SKM-1 treated with dmso at 0.1 percent for 144 hours (cell line): ENCODE results near the gene NRK.
"Not testable (repeated sequence)": the region's sequence is repeated elsewhere in the genome, so short reads cannot be mapped to it uniquely, and the experiment has no call there.

ENCODE experiments used
- DNase-seq: peaks from one replicate; lab custom pipeline; 2025; ENCODE audit not compliant: unreplicated experiment; lab: John Stamatoyannopoulos, UW

The NRK gene, protein sequence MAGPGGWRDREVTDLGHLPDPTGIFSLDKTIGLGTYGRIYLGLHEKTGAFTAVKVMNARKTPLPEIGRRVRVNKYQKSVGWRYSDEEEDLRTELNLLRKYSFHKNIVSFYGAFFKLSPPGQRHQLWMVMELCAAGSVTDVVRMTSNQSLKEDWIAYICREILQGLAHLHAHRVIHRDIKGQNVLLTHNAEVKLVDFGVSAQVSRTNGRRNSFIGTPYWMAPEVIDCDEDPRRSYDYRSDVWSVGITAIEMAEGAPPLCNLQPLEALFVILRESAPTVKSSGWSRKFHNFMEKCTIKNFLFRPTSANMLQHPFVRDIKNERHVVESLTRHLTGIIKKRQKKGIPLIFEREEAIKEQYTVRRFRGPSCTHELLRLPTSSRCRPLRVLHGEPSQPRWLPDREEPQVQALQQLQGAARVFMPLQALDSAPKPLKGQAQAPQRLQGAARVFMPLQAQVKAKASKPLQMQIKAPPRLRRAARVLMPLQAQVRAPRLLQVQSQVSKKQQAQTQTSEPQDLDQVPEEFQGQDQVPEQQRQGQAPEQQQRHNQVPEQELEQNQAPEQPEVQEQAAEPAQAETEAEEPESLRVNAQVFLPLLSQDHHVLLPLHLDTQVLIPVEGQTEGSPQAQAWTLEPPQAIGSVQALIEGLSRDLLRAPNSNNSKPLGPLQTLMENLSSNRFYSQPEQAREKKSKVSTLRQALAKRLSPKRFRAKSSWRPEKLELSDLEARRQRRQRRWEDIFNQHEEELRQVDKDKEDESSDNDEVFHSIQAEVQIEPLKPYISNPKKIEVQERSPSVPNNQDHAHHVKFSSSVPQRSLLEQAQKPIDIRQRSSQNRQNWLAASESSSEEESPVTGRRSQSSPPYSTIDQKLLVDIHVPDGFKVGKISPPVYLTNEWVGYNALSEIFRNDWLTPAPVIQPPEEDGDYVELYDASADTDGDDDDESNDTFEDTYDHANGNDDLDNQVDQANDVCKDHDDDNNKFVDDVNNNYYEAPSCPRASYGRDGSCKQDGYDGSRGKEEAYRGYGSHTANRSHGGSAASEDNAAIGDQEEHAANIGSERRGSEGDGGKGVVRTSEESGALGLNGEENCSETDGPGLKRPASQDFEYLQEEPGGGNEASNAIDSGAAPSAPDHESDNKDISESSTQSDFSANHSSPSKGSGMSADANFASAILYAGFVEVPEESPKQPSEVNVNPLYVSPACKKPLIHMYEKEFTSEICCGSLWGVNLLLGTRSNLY (N-terminal part only)

DNA sequence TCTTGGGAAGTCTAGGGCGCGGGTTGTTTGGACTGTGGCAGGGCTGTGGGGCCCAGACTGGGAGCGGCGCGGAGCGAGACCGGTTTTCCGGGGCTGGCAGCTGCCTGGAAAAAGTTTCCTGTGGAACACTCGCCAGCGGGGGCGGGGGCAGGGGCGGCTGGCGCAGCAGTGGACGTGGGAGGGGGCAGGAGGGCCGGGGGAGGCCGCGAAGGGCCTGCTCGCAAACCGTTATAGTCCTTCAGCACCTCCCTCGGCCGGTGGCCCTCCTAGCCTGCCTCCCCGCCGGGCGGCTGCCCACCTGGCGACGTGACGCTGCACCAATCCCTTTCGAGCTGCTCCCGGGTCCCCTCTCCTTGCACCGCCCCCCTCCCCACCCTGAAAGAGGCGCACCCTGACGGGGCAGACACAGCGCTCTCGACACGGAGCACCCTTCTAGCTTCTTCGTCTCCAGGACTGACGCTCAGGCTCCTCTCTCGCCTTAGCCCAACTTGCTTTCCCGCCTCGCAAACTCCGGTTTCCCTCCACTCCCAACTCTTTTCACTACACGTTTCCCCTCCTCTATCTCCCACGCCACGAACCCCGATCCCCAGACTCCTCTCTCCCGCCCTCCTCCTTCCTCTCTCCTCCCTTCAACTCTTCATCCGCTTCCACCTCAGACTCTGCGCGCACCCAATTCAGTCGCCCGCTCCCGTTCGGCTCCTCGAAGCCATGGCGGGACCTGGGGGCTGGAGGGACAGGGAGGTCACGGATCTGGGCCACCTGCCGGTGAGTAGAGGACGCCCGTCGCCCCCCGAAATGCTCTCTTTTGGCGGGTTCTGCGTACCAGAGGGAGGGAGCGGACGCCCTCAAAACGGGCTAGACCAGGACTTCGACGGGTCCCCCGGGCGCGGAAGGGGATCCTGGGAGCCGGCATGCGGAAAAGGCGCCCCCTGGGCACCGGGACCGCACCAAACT is at the start of gene NRK:
TSS of gene NRK (plus strand) at position 402 of the 954 bp plus-strand sequence. CDS start at position 709, 307 bp downstream.
- DNase-seq = no peak

DNA sequence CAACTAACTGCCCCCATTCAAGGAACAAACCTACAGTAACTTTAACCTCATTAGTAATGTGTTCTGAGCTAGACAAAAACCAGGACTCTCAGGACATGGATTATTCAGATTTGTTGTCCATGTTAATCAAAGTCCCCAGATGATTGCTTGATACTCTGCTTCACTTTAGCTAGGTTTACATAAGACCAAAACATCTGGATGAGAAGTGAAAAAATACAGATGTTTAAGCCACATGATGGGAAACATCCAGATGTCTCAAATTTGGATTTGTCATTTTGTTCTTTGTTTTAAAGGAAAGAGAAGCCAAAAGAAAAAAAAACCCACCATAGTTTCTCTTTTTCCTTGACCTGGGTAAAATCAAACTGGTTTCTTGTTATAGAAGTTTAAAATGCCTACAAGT is 48.5 kb upstream of the NRK start:
- no peak for DNase-seq

DNA sequence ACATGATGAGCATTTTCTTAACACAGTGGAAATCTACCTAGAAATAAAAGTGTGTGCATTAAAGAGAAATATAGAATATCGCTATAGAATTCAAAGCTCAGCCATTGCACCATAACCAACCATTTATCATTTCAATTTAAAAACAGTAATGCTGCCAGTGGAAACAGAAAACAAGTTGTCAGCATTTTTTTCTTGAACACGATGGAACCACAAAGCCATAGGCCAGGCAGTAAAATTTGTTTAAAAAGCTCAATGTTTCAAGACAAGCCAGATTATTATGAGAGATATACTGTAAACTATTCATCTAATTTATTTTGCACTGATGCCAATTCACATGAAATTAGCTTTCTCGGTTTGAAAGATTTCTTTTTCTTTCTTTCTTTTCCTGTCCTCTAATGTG is 46.7 kb upstream of the NRK start:
- DNase-seq = no peak

DNA sequence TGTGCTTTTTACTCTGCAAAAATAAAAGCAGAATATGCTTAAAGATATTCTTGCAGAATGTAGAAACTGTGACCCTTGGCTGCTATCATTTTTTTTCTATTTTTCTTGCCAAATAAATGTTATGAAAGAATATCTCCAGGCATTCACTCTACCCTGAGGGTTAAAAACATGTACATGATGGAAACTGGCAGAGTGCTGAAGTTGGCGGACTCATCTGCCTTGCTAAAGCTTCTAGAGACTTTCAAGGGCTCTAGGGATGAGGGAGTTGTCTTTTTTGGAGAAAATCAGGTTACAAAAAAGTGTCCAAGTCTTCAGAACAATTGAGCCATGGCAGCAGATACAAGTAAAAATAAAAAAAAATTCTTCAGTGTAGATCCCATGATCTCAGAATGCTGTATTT is 40.5 kb upstream of the NRK start:
- DNase-seq = no peak

DNA sequence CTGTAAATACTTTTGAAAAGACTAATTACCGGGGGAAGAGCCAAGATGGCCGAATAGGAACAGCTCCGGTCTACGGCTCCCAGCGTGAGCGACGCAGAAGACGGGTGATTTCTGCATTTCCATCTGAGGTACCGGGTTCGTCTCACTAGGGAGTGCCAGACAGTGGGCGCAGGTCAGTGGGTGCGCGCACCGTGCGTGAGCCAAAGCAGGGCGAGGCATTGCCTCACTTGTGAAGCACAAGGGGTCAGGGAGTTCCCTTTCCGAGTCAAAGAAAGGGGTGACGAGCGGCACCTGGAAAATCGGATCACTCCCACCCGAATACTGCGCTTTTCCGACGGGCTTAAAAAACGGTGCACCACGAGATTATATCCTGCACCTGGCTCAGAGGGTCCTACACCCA is 25.5 kb upstream of the NRK start:
- not testable (repeated sequence) for DNase-seq

DNA sequence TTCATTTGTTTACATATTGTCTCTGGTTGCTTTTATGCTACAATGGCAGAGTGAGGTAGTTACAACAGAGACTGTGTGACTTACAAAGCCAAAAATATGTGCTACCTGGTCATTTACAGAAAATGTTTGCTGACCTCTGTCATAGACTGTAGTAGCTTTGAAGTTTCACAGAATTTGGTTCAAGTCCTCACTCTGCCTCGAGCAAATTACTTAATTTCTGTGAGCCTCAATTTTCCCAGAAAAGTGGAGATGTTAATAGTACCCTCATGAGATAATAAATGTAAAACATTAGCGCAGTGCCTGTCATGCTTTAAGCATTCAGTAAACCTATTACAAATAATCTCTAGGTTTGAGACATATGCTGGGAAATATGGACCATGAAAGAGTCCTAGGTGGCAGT is 18.4 kb upstream of the NRK start:
- DNase-seq = no peak

DNA sequence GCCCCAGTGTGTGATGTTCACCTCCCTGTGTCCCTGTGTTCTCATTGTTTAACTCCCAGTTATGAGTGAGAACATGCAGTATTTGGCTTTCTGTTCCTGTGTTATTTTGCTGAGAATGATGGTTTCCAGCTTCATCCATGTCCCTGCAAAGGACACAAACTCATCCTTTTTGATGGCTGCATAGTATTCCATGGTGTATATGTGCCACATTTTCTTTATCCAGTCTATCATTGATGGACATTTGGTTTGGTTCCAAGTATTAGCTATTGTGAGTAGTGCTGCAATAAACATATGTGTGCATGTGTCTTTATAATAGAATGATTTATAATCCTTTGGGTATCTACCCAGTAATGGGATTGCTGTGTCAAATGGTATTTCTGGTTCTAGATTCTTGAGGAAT is 16.7 kb upstream of the NRK start:
- not testable (repeated sequence) for DNase-seq

DNA sequence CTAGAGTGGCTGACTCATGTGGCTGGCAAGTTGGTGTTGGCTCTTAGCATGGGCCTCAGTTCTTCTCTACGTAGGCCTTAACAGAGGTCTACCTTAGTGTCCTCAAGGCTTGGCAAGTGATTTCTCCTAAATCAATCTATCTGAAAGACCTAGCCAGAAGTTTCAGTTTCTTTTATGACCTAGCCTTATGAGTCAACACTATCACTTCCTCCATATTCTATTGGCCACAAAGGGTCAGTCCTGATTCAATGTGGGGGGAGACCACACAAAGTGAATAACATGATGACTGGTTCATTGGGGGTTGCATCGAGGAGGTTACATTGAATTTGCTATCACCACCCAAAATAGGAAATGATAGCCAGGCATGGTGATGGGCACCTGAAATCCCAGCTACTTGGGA is 5.8 kb upstream of the NRK start:
- DNase-seq = no peak

DNA sequence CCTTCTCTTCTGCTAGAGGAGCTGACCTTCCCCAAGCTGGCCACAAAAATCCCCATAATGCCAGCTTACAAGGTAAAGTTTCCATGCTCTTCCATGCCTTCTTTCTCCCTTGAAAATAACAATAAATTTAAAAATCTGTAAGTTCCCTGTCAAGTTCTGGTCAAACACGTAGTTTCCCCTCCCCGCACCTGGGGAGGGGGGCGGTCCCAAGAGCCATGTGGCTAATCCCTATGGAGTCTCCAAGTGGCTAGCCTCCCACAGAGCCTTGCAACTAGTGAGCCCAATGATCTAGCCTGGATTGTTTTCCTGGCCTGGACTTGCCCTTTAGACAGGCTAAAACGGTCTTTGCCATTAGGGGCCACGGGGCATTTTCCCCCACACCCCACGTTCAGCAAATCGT is 2.1 kb upstream of the NRK start:
- no peak for DNase-seq

DNA sequence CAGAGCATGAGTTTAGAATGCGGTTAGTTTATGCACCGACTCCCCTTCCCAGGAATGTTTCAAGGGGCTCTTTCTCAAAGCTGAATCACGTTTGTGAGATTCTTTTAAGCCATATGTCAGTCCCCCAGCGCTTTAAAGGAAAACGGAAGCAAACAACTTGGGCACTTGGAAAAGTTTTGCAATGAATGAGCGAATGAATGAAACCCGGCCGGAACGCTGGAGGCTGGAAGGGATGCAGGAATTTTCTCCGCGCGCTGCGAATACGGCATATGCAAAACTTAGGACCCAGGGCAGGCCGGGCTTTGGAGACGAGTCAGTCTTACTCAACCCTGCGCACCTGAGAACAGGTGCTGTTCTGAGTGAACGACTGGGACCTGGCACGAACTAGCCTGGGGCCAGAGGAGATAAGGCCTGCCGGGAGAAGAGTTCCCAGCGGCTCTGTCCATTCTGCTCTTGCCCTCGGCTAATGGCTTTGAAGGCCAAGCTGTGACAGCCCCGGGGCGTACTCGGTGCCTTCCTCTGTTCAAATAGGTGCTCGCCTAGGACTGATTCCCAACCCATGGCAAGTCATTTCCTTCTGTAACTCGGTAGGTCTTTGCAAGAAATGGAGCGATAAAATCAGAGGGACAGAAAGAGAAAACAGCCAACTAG is 743 bp upstream of the NRK start:
- DNase-seq = no peak

DNA sequence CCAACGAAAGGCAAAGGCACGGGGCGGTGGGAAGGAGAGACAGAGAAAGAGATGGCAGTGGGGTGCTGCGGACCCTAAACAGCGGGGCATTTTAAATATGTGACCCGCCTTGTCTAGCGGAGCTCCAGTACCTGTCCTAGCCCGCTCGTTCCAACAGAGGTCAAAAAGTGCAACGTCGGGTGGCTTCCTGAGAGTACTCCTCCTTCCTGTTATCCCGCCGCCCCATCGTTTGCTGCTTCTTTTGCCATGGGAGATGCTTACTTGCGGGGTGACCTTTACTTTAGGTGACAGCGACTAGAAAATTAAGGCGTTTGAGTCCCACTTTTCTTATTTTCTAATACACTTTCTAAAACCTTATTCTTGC is 735 bp downstream of the NRK start:
- no peak for DNase-seq

DNA sequence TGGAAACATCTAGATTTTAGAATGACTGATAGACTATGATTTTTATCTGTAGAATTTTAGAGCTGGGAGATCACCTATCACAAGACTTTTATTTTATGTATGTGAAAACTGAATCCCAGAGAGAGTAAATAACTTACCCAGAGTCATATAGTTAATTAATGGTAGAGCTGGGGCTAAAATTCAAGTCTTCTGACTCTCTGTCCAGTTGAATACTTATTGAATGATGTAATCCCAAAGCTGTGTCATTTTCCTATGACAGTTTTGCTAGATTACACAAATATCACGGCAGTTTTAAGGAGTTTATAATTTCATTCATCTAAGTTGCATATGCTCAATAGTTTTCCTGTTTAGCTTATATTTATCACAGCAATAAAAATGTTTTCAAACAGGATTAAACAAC is 6.7 kb downstream of the NRK start:
- DNase-seq = no peak

DNA sequence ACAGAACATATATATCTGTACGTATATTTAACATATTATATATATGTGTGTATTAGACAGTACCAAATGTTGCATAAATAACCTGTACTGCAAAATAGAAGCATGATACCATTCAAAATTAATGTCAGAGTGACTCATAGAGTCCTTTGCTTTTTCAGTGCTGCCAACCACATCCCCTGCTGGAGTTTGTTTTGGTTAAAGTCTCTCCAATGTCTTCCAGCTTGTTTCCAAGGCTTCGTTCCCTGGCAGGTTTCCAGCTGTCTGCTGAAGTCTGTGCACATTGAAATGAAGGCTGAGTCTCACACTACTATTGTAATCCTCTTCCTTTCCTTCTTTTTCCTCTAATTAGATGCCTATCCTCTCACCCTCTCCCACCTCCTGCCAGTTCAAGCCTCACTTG is 14.9 kb downstream of the NRK start:
- DNase-seq = no peak

DNA sequence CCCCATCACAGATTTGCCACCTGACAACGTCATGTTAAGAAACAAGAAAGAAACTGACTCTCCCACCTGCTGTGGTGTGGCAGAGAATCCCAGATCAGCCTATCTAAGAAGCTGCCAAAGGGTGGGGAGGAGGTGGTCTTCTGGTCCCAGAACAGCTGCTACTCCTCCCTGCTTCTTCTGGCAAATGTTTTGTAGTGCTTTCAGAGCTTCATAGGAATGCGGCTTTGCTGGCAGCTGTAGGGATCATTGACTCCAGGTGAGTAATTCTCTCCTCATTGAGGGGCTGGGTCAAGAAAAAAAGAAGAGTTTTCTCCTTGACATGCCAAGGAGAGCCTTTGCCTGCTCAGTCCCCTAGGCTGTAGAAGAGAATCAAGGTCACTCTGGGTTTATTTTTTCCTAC is 23.3 kb downstream of the NRK start:
- DNase-seq = no peak

DNA sequence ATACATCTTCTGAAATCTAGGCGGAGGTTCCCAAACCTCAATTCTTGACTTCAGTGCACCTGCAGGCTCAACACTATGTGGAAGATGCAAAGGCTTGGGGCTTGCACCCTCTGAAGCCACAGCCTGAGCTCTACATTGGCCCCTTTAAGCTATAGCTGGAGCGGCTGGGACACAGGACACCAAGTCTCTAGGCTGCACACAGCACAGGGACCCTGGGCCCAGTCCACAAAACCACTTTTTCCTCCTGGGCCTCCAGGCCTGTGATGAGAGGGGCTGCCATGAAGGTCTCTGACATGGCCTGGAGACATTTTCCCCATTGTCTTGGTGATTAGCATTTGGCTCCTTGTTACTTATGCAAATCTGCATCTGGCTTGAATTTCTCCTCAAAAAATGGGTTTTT is 27.8 kb downstream of the NRK start:
- DNase-seq = not testable (repeated sequence)

DNA sequence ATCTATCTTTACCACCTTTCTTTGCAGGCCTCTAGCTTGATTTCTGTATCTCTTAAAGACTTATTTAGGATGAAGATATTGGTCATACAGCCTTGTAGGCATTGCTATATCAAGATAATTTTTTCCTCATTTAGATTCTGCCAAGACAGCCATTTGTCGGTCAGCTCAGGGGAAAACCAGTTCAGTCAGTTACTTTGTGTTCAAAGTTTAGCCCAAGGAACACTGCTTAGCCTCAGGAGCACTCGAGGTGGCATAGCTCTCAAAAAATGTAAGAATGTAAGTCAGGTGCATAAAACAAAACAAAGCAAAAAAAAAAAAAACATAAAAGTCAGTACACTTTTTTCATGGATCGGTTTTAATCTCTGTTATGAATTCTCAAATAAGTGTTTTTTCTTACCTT is 43.4 kb downstream of the NRK start:
- DNase-seq = no peak

DNA sequence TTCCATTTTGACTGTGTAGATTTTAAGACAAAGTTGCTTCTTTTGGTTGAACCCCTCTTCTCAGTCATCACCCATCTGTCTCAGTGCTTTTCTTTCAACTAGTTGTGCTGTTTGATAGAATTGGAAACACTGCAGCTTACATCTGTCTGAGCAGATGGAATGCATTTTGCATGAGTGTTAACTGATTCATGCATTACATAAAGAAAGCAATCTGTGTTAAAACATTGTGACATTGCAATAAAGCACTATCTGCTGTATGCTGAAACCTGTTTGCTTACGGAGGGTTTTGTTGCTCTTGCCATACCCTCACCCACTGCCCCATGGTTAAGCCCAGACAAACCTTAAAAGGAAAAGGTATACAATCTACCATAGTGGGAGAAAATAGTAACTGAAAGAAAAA is 47.4 kb downstream of the NRK start:
- DNase-seq = no peak

DNA sequence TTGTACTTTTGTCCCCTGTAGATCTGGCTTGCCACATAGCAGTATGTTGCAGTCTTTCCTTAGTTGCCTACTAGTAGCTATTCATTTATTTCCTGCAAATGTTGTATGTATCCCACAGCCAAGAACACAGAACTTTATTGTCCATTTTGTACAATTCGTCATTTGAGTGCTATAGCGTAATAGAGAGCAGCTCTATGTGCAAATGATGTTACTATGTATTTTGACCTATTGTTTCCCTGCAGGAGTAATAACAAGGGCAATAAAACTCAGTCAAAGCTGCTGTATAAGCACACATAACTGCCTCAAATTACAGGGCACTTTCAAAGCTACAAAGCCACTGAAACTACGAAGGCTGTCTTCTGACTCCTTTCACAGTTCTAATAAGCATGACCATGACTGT is 48.1 kb downstream of the NRK start:
- no peak for DNase-seq

DNA sequence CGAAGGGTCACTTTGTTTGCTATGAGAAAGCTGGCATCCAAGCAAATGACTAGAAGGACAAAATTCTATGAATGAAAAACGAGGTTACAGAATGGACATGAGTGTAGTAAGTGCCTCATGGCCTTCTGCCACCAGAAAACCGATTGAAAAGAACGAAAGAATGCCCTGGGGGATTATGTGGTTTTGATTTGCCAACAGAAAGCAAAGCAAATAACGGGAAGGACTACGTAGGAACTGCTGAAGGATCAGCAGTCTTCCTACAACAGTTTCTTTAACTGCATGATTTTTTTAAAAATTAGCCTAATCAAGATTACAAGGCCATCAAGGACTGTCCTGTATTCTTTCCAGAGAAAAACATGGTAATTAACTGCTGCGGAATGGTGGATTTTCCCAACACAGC is 50.6 kb downstream of the NRK start:
- DNase-seq = no peak

DNA sequence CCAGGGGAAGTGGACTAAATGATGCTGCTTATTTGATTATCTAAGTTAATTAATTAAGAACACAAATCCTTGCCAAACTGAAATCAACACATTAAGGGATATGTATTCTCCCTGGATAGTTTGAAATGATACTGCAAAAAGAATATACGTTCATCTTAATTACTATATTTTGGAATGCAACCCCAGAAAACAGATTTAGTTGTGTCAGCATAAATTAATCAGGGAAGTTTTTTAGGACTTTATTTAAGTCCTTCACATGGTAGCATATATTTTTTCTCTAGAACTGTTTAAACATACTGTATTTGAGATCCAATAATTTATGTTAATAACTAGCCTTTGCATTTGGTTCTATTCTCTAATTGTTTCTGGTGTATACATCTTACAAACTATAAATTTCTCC is 52.5 kb downstream of the NRK start:
- no peak for DNase-seq
